Measurements from ENCODE around the gene EIF4E3. TPM values are rescaled to one million over a fixed set of nuclear protein-coding genes. Genes with fewer than 3 reads are reported as not detected.
A peak's percentile ranks its signal among the peaks of the same experiment; 100 is the strongest.

EIF4E3 gene
- total RNA-seq, 1 experiment from 2014 or later = 4.3 TPM

GRCh38 chr3:71728632-71729342, 3.6 kb upstream of the EIF4E3 start:
- no peaks in the 10 kb centered on the region for H3K27me3 Mint-ChIP-seq (ENCODE audit: insufficient read depth, unreplicated experiment)
- no TSS peak for BruUV-seq (replicated peaks)
- TF ChIP-seq, protein P1, sequence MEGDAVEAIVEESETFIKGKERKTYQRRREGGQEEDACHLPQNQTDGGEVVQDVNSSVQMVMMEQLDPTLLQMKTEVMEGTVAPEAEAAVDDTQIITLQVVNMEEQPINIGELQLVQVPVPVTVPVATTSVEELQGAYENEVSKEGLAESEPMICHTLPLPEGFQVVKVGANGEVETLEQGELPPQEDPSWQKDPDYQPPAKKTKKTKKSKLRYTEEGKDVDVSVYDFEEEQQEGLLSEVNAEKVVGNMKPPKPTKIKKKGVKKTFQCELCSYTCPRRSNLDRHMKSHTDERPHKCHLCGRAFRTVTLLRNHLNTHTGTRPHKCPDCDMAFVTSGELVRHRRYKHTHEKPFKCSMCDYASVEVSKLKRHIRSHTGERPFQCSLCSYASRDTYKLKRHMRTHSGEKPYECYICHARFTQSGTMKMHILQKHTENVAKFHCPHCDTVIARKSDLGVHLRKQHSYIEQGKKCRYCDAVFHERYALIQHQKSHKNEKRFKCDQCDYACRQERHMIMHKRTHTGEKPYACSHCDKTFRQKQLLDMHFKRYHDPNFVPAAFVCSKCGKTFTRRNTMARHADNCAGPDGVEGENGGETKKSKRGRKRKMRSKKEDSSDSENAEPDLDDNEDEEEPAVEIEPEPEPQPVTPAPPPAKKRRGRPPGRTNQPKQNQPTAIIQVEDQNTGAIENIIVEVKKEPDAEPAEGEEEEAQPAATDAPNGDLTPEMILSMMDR (IDR thresholded peaks at IDR 0.05; ENCODE audit: unreplicated experiment) = no peak
- no peaks in the 10 kb centered on the region for H3K36me3 Mint-ChIP-seq (ENCODE audit: insufficient read depth, unreplicated experiment)
- H3K4me3 Mint-ChIP-seq (ENCODE audit: unreplicated experiment) = no peak overlapping the region
- CTCF ChIA-PET = interaction anchor here (0.5 to 5.7 kb wide), 48 partner anchors 9 to 1760 kb away, joined by 3 to 71 read pairs (median 4); no protein-coding TSS in a partner anchor
- H3K27ac Mint-ChIP-seq (ENCODE audit: low read depth, unreplicated experiment) = peak overlapping the region; percentile 53
- H3K4me1 Mint-ChIP-seq (ENCODE audit: insufficient read depth, unreplicated experiment) = no peaks in the 10 kb centered on the region
- intact Hi-C loops (cut with micrococcal nuclease) = loop anchor here (5.0 kb wide), 1 partner anchor 1359 kb away; no protein-coding TSS in a partner anchor
- no peaks in the 10 kb centered on the region for H3K9me3 Mint-ChIP-seq (ENCODE audit: unreplicated experiment)
- POLR2A ChIA-PET = interaction anchor here (0.6 to 0.7 kb wide), 2 partner anchors 12 to 361 kb away, joined by 3 read pairs; no protein-coding TSS in a partner anchor
- DNase-seq (ENCODE audit: unreplicated experiment) = no peak

DNA sequence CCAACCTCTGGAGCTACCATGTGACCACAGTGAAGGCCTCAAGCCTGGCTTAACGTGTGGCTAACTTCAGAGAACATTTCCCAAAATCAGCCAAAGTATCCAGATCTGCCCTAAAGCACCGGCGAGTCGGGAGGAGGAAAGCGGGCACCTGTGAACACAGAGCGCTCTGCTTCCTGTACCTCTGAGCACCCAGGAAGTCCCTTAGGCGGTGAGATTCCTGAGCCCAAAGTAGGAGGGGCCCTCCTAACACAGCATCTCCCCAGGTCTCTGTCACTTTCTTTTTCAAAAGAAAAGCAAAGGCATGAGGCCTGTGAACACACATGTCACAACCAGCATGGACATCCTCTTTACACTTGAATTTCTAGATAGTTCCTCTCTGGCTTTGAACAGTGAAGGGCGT, 944 bp upstream of the EIF4E3 start:
- H3K9me3 Mint-ChIP-seq (ENCODE audit: unreplicated experiment) = no peaks in the 10 kb centered on the region
- ChIA-PET POLR2A (no interaction called here), CTCF (interaction anchor here (0.5 kb wide), 1 partner anchor 113 kb away, joined by 3 read pairs; no protein-coding TSS in a partner anchor)
- no peak for DNase-seq (ENCODE audit: unreplicated experiment)
- TF ChIP-seq, protein P1 (IDR thresholded peaks at IDR 0.05; ENCODE audit: unreplicated experiment) = no peak
- intact Hi-C loops (cut with micrococcal nuclease) = loop anchor here (5.0 kb wide), 1 partner anchor 1361 kb away; no protein-coding TSS in a partner anchor
- H3K36me3 Mint-ChIP-seq (ENCODE audit: insufficient read depth, unreplicated experiment) = no peaks in the 10 kb centered on the region
- peak overlapping the region; percentile 22 for H3K4me3 Mint-ChIP-seq (ENCODE audit: unreplicated experiment)
- peak overlapping the region; percentile 5 for H3K27ac Mint-ChIP-seq (ENCODE audit: low read depth, unreplicated experiment)
- H3K27me3 Mint-ChIP-seq (ENCODE audit: insufficient read depth, unreplicated experiment) = no peaks in the 10 kb centered on the region
- no TSS peak for BruUV-seq (replicated peaks)
- no peaks in the 10 kb centered on the region for H3K4me1 Mint-ChIP-seq (ENCODE audit: insufficient read depth, unreplicated experiment)

GRCh38 chr3:71724584-71725270, 475 bp downstream of the EIF4E3 start:
- BruUV-seq (replicated peaks) = no TSS peak
- Mint-ChIP-seq H3K4me1 (ENCODE audit: insufficient read depth, unreplicated experiment) (no peaks in the 10 kb centered on the region), H3K4me3 (ENCODE audit: unreplicated experiment) (peak overlapping the region; percentile 77), H3K27ac (ENCODE audit: low read depth, unreplicated experiment) (no peak overlapping the region), H3K27me3 (ENCODE audit: insufficient read depth, unreplicated experiment) (no peaks in the 10 kb centered on the region), H3K9me3 (ENCODE audit: unreplicated experiment) (no peaks in the 10 kb centered on the region), H3K36me3 (ENCODE audit: insufficient read depth, unreplicated experiment) (no peaks in the 10 kb centered on the region)
- intact Hi-C loops (cut with micrococcal nuclease) = loop anchor here (5.0 kb wide), 1 partner anchor 1363 kb away; no protein-coding TSS in a partner anchor
- ChIA-PET CTCF (interaction anchor here (0.7 to 2.1 kb wide), 12 partner anchors 10 to 1256 kb away, joined by 3 to 12 read pairs (median 3); no protein-coding TSS in a partner anchor), POLR2A (interaction anchor here (1.0 to 1.5 kb wide), 5 partner anchors 11 to 134 kb away, joined by 3 to 5 read pairs (median 4); no protein-coding TSS in a partner anchor)
- TF ChIP-seq, protein P1 (IDR thresholded peaks at IDR 0.05; ENCODE audit: unreplicated experiment) = no peak
- DNase-seq (ENCODE audit: unreplicated experiment) = peak; percentile 17

- TF ChIP-seq, protein P1 (IDR thresholded peaks at IDR 0.05; ENCODE audit: unreplicated experiment) = no peak
- Mint-ChIP-seq H3K27me3 (ENCODE audit: insufficient read depth, unreplicated experiment) (no peaks in the 10 kb centered on the region), H3K27ac (ENCODE audit: low read depth, unreplicated experiment) (no peak overlapping the region), H3K36me3 (ENCODE audit: insufficient read depth, unreplicated experiment) (no peaks in the 10 kb centered on the region), H3K4me3 (ENCODE audit: unreplicated experiment) (peak overlapping the region; percentile 77), H3K4me1 (ENCODE audit: insufficient read depth, unreplicated experiment) (no peaks in the 10 kb centered on the region), H3K9me3 (ENCODE audit: unreplicated experiment) (no peaks in the 10 kb centered on the region)
- BruUV-seq (replicated peaks) = no TSS peak
- intact Hi-C loops (cut with micrococcal nuclease) = no loop called here
- POLR2A ChIA-PET = interaction anchor here (1.0 to 1.5 kb wide), 5 partner anchors 10 to 135 kb away, joined by 3 to 5 read pairs (median 4); no protein-coding TSS in a partner anchor
- CTCF ChIA-PET = interaction anchor here (0.7 to 2.1 kb wide), 10 partner anchors 10 to 1117 kb away, joined by 3 to 12 read pairs (median 3); no protein-coding TSS in a partner anchor
- no peak for DNase-seq (ENCODE audit: unreplicated experiment)
Measured at GRCh38 chr3:71724171-71724453, 1.1 kb downstream of the EIF4E3 start.

Data from MCF 10A (cell line).